ENCODE measurements around the gene CC2D1A. TPM values are rescaled to one million over a fixed set of nuclear protein-coding genes. Genes with fewer than 3 reads are reported as not detected.
"Not testable (repeated sequence)": the region's sequence is repeated elsewhere in the genome, so short reads cannot be mapped to it uniquely, and the experiment has no call there.

Gene CC2D1A
- total RNA-seq, 1 donor from 2014 or later = 20.1 TPM

GRCh38 chr19:13920524-13920923, 14.5 kb downstream of the CC2D1A start:
- peaks cover 4% of the 10 kb centered on the region for H3K9me3 ChIP-seq (replicated peaks)
- peaks cover 96% of the 10 kb centered on the region for H3K36me3 ChIP-seq
- intact Hi-C loops (cut with micrococcal nuclease) = no loop called here
- H3K27me3 ChIP-seq (ENCODE audit: low read depth) = no peaks in the 10 kb centered on the region
- H3K27ac ChIP-seq (replicated peaks) = no peak overlapping the region
- peaks cover 10% of the 10 kb centered on the region for H3K4me1 ChIP-seq
- no peak for DNase-seq
- no peak overlapping the region for H3K4me3 ChIP-seq
- TF ChIP-seq CTCF (IDR thresholded peaks at IDR 0.05; ENCODE audit: borderline replicate concordance) = no peak

- peaks cover 94% of the 10 kb centered on the region for H3K36me3 ChIP-seq
- intact Hi-C loops (cut with micrococcal nuclease) = no loop called here
- no peak overlapping the region for H3K4me3 ChIP-seq
- peaks cover 13% of the 10 kb centered on the region for H3K4me1 ChIP-seq
- no peak for TF ChIP-seq CTCF (IDR thresholded peaks at IDR 0.05; ENCODE audit: borderline replicate concordance)
- H3K9me3 ChIP-seq (replicated peaks) = peaks cover 4% of the 10 kb centered on the region
- no peaks in the 10 kb centered on the region for H3K27me3 ChIP-seq (ENCODE audit: low read depth)
- no peak overlapping the region for H3K27ac ChIP-seq (replicated peaks)
- DNase-seq = no peak
Measured at GRCh38 chr19:13920940-13921747, 15.1 kb downstream of the CC2D1A start.

- H3K4me1 ChIP-seq = peaks cover 15% of the 10 kb centered on the region
- DNase-seq; H3K27ac ChIP-seq (replicated peaks); H3K4me3 ChIP-seq; intact Hi-C loops (cut with micrococcal nuclease); H3K27me3 ChIP-seq (ENCODE audit: low read depth); H3K9me3 ChIP-seq (replicated peaks): not testable (repeated sequence)
- H3K36me3 ChIP-seq = peaks cover 94% of the 10 kb centered on the region
Measured at GRCh38 chr19:13922118-13922517, 16.1 kb downstream of the CC2D1A start.

- peaks cover 96% of the 10 kb centered on the region for H3K36me3 ChIP-seq
- H3K27me3 ChIP-seq (ENCODE audit: low read depth) = no peaks in the 10 kb centered on the region
- no peak for DNase-seq
- intact Hi-C loops (cut with micrococcal nuclease) = no loop called here
- no peak for TF ChIP-seq CTCF (IDR thresholded peaks at IDR 0.05; ENCODE audit: borderline replicate concordance)
- H3K27ac ChIP-seq (replicated peaks) = no peak overlapping the region
- H3K4me3 ChIP-seq = no peak overlapping the region
- H3K9me3 ChIP-seq (replicated peaks) = peaks cover 4% of the 10 kb centered on the region
- H3K4me1 ChIP-seq = peaks cover 14% of the 10 kb centered on the region
Measured at GRCh38 chr19:13923194-13923987, 17.4 kb downstream of the CC2D1A start.

GRCh38 chr19:13926010-13926409, 20.0 kb downstream of the CC2D1A start:
- Histone ChIP-seq H3K27ac (replicated peaks) (peak overlapping the region; percentile 84), H3K27me3 (ENCODE audit: low read depth) (no peaks in the 10 kb centered on the region), H3K4me3 (peak overlapping the region; percentile 29), H3K9me3 (replicated peaks) (peaks cover under 1% of the 10 kb centered on the region), H3K4me1 (peaks cover 14% of the 10 kb centered on the region), H3K36me3 (peaks cover 72% of the 10 kb centered on the region)
- TF ChIP-seq CTCF (IDR thresholded peaks at IDR 0.05; ENCODE audit: borderline replicate concordance) = no peak
- intact Hi-C loops (cut with micrococcal nuclease) = no loop called here
- DNase-seq = no peak

All from left ventricle myocardium inferior (tissue), 1 donor.